Transverse colon (tissue), 4 donors: ENCODE data around the gene WDR45.

Experiments used
- CTCF ChIP-seq, 5 experiments: fragments of 200-600 bp in 3 of 5; fragments of 450-650 bp in 2 of 5; sonication (generic) in 3 of 5; IDR thresholded peaks; 1 replicate in 2 of 5; 2 replicates in 3 of 5; pipeline ENCODE4 v1.5.1; 2016 to 2017; ENCODE audit warnings: antibody characterized with exemption in 5 of 5, inconsistent platforms in 3 of 5, mild to moderate bottlenecking in 2 of 5, moderate library complexity in 1 of 5
- EP300 ChIP-seq: sonication (generic); formaldehyde crosslinking; IDR thresholded peaks from one replicate; pipeline ENCODE4 v1.6.1; 2017; ENCODE audit warnings: antibody characterized with exemption, low read depth
- POLR2A ChIP-seq: fragments of 450-650 bp; IDR thresholded peaks from one replicate; pipeline ENCODE4 v1.6.1; 2016; ENCODE audit warnings: antibody characterized with exemption, mild to moderate bottlenecking, moderate library complexity
- POLR2AphosphoS5 ChIP-seq, 3 donors: sonication (generic); formaldehyde crosslinking; IDR thresholded peaks; one replicate each; pipeline ENCODE4 v1.6.1; 2016; ENCODE audit warnings: antibody characterized with exemption in 3 of 3

GRCh38 chrX:49116716-49117115 lies 37.0 kb upstream of the WDR45 start:
- TF ChIP-seq EP300 (no peak), CTCF (IDR thresholded peaks at IDR 0.05) (no peak), POLR2A (no peak), POLR2AphosphoS5 (IDR thresholded peaks at IDR 0.05) (no peak)
